GM19372 (cell line): ENCODE results near the gene KIAA1549.

Source experiments
- ATAC-seq: cut with Tn5 transposase; IDR thresholded peaks from one replicate; pipeline ENCODE4 v1.9.1; 2021; ENCODE audit warnings: mild to moderate bottlenecking, low read depth, moderate library complexity; ENCODE audit not compliant: unreplicated experiment

The KIAA1549 gene

DNA sequence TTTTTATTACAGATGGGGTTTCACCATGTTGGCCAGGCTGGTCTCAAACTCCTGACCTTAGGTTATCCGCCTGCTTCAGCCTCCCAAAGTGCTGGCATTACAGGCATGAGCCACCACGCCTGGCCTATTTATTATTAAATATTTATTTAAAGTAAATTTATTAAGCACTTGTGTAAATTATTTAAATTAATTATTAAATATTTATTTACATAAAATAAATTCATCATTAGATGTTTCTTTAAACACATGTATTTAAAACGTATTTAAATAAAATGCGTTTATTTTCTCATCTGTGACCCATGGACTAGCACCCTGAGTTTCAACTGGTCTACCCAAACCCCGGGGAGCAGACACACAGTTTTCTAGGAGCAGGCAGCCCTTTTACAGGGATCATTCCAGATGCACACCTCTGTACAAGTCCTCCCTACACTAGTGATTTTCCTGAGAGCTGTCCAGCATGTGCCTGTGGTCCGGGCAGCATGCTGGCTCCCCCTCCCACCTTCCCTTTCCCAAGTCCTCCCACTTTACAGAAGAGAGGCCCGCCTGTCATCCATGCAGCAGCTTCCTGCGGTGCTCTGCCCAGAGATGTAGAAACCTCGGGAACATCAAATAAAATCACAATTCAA, 94.0 kb downstream of the KIAA1549 start:
- ATAC-seq, result no peak

DNA sequence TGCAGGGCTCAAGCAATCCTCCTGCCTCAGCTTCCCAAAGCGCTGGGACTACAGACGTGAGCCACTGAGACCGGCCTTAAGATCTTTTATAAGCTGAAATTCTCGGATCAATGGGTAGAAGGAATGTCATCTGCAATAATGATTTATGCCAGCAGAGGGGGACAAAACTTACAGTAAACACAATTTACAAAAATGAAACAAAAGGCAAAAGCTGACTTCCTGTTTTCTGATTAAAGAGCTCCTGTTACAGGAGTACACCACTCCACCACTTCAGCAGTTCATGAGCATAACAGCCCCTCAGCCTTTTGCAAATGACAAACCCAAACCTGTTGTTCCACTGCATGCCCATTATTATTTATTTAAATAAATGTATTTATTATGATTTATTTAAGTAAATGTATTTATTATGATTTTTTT, 94.7 kb downstream of the KIAA1549 start:
- peak; percentile 82 for ATAC-seq

DNA sequence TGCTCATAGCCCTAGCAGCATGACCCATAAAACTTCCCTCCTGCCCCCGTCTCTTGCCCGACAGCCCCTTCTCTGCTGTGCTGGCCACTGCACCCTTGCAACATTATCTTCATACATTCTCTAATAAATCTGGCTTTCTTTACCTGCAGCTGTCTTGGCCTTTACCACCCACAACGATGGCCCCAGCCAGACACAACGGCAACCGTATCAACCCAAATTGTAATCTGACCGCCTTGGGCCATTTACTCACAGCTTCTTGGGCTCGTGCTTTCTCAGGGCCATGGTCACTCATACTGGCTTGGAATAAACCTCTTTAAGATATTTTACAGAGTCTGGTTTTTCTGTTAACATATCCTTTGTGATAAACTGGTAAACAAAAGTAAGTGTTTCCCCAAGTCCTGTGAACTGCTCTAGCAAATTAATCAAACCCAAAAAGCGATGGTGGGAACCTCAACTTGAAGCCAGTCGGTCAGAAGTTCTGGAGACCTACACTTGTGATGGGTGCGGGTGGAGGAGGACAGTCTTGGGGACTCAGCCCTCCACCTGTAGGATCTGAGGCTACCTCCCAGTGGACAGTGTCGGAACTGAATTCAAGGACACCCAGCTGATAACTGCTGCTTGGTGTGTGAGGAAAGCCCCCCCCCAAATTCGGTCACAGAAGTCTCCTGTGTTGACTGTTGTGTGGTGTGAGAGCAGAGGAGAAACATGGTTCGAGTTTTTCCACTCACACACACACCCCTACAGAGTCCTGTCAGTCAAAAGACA, 95.6 kb downstream of the KIAA1549 start:
- no peak for ATAC-seq

DNA sequence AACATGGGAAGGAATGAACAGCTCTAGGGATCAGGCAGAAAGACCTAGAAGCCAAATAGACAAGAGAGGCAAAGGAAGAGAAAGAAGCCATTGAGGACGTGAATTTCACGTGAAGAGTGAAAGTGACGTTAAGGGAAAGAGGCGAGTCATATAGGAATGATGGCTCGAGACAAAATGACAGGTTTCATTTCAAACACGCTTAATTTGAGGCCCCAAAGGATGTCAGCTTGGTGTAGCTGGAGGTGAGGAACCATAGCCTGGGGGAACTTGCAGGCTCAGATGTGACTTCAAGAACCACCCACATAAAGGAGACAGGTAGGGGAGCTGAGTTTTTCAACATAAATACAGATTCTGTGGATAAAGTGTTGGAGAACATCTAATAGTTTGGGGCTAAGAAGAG, 98.9 kb downstream of the KIAA1549 start:
- no peak for ATAC-seq

DNA sequence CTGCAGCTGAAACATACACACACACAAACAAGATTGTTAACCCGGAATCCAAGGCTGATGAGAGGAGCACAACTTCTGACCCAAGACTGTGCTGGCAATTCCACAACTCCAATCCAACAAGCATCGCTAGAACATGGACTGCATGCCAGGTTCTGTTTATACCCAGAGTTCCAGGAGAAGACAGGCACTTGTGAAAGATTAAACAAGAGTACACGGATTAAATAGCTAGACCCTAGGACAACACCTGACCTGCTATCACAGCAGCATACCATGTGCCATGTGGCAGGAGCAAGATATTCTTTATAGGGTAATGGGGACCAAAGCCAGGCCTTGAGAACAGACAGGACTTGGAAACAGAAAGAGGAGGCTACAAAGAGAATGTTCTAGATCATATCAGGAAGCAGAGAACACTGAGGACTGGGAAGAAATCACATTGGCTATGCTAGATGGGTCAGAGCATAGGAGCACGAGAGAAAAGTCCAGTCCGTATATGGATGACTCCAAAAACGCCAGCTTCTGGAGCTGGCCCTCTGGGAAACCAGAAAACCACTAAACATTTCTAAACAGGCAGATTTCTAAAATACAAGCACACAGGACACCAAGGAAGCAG, 99.5 kb downstream of the KIAA1549 start:
- ATAC-seq, result no peak

DNA sequence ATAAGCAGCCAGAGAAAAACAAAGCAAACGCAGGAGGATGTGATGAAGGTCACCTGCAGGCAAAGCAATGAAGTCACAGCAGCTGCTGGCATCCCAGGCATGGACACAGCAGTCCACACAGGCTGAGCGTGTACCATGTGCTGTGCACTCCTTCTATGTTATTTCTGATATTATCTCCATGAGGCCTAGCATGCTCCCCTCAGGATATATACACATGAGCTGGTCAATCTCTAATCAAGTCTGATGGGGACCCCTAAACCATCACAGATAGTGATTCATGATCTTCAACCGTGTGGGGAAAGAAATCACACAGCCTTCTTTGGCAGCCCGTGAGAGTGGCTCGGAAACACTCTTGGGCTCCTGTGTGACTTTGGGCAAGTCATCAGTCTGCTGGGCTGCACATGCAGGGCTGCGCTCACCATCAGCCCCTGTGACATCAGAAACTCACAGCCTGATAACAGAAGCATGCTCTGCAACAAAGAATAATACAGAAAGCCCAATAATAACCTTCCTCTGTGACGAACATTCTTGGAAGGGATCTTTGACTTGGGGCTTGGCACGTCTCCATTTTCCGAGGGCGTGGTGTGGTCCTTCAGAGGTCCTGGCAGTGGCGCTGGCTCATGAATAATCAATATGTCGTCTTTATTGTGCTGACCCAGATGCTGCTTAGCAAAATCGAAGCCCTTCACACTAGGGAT, 100.2 kb downstream of the KIAA1549 start:
- ATAC-seq, result no peak

DNA sequence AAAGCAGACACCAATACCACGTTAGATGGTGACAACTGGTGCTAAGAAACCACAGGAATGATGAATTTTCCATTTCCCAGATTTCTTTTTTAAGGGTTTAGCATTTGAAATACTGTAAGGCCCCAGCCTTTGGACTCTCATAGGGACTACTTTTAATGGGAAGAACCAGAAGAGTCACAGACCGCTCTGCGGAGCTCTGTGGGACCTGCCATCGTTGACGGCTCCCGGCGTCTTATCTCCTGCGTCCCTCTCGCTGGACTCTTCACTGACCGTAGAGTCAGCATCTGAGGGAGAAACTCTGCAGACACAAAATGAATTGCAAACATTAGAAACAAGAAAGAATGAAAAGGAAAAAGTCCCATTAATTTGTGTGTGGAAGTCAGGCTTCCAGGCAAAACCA, 101.8 kb downstream of the KIAA1549 start:
- ATAC-seq, result no peak

DNA sequence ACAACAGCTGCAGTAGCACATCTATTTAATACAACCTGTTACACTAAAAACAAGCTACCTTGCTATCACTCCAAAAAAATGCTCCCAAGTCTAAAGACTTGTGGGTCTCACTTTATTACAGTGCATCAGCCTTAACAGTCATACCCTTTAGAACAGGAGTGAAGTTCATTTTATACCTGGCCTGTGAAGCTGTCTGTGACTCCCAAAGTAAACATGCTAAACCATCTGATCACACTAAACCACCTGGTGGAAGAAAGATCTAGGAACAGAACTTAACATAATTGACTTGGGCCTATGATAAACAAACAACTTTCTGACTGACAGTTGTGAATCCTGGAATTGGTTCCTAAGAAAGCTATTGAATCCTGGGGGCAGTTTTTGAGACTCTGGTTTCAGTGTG, 102.3 kb downstream of the KIAA1549 start:
- ATAC-seq, result no peak

DNA sequence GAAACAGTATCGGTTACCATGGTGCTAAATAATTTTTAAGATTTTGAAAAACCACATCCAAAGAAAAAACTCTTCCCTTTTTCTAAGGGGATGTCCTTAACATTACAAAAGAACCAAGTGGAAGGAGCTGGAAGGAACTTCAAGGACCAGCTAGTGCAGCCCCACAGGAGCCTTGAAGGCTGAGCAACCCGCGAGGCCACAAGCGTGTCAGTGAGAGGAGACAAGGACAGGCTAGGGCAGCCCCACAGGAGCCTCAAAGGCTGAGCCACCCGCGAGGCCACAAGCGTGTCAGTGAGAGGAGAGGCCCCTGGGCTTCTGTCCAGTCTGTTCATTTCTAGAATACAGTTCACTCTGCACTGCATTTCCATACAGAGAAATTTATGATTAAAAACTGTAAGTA, 103.1 kb downstream of the KIAA1549 start:
- no peak for ATAC-seq

DNA sequence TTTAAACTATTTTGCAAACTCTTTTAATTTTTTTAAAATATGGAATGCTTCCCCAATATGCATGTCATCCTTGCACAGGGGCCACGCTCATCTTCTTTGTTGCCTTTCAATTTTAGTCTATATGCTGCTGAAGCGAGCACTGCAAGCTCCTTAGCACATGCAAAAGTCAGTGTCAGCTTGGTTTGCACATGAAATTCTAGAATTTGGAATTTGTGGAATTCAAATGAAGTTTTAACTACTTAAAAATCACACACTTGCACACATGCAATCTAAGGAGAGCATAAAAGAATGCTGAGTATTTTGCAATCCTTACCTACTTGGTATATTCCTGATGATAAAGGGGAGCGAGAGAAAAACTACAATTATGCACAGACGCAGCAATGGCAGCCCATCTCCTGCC, 104.9 kb downstream of the KIAA1549 start:
- ATAC-seq, result no peak

DNA sequence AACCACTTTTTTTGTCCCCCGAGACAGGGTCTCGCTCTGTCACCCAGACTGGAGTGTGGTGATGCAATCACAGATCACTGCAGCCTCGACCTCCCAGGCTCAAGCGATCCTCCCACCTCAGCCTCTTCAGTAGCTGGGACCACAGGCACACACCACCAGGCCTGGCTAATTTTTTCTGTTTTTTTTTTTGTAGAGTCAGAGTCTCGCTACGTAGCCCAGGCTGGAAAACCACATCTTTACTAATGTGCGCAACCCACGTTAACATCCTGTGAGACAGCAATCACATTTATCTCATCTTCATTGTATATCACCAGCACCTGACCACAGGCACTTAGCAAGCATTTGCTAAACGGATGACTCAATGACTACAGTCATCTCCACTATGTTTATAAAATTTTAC, 105.4 kb downstream of the KIAA1549 start:
- ATAC-seq, result no peak

DNA sequence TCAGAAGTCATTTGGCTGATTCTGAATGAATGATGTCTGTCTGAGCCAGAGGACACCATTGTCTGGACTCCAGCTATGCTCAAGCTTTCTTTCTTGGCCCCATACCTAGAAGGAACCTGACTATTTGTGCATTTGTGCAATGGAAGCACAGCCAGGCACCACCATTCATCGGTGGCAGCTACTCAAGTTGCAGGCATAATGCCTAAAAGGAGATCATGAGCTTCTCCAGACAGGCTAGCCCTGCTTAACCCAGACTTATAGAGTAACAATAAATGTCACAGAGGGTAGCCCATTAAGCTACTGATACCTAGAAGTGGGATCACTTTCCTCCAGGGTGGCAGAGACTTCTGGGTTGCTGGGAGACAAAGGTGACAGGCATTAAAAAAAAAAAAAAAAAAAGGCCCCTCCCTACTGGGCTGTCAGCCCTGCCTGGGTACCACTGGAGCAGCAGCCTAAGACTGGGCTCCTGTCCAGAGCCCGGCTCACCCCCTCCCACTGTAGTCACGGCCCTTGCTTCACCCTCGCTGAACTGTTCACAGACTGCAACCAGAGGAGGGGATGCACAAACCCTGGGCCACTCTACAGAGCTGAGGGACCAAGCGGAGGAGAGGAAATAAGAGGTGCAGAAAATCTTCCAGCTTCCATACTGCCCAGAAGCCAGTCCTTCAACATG, 107.8 kb downstream of the KIAA1549 start:
- ATAC-seq, result no peak

DNA sequence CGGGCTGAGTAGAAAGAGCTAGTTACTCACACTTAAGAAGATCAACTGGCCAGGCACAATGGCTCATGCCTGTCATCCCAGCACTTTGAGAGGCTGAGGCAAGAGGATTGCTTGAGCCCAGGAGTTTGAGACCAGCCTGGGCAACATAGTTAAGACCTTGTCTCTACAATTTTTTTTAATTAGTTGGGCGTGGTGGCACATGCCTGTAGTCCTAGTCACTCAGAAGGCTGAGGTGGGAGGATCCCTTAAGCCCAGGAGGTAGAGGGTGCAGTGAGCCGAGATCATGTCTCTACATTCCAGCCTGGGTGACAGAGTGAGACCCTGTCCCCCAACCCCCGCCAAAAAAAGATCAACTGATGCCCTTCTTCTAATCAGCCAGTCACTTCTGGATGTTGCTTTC, 108.6 kb downstream of the KIAA1549 start:
- no peak for ATAC-seq

DNA sequence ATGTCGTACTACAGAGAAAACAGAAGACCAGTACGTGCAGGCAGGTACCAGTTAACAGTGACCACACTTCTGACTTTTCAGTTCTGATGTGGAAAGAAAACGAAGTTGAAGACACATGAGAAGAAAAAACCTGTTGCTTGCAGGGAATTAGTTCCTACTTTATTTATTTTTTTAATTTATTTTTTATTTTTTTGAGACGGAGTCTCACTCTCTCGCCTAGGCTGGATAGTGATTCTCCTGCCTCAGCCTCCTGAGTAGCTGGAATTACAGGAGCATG, 109.4 kb downstream of the KIAA1549 start:
- ATAC-seq, result no peak

DNA sequence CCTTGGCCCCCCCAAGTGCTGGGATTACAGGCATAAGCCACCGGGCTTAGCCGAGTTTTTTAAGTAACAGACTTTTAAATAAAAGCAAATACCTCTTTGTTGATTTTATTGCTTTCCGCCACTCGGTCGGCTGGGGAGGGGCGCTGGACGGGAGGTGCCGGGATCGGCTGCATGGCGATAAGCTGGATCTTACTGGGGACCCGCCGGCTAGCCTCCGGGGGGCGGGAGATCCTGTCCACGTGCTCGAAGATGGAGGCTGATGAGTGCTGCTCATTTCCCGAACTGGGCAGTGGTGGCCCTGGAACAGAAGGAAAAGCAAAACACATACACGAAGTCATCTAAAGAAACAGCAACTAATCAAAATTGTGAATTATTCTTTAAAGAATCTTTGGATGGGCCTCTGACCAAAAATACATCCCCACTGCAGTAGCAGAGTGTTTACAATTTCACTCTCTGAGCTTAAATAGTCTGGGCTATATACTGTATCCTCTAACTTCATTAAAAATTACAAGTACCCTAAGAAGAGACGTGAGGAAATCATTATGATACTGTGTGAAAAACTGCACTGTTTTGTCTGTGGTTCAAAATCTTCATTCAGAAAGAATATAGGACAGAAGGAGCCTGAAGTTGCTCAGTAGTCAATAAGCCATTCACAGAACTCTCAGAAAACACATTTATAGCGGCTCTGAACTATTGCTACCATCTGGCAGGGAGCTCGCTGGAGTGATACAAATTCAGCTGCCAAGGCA, 110.0 kb downstream of the KIAA1549 start:
- ATAC-seq, result no peak

DNA sequence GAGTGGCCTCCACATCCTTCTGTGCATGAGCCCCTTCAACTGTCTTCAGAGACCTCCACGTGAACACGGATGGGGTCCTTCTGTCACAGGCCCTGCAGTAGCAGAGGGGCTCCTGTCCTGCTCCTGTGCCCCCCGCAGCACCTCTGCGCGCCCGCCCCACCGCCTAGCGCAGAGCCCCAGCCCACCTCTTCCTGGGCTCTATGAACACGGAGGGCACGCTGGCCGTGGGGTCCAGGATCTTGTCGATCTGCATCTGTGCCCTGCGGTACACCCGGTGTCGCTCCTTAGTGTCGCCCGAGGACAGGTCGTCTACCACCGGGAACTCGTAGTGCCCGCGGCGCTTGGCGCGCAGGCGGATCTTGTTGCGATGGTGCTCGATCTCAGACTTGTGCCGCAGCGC, 111.8 kb downstream of the KIAA1549 start:
- no peak for ATAC-seq

DNA sequence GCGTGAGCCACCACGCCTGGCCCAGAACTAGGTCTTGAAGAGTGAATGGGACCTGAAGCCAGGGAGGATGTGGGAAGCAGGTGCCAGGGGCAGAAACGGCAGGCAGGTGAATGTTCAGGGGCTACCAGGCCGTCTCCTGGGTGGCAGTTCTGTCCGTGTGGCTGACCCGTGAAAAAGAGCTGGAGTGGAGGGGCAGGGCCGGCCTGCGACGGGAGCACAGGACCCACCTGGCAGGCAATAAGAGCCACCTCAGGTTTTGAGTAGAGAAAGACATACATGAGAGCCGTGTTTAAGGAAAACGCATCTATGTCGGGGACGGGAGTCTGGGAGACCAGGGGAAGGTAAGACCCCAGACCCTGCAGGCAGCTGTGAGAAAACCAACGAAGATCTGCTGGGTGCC, 112.5 kb downstream of the KIAA1549 start:
- no peak for ATAC-seq

DNA sequence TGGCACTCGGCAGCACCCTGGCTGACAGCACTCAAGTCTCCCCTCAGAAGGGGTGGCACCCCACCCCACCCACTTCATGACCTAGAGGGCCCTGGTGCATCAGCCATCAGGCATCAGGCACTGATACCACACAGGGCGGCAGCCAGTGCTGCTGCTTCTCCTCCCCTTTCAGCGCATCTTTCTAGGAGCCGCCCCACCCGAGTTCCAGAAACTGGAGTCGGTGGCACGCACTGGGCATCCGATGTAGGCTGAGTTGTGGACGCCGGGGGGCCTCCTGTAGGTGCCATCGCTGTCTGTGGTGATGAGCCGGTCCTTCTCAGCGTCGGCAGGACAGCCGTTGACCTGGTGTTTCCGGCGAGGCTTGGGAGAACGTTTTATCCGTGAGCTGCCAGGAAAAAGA, 113.4 kb downstream of the KIAA1549 start:
- no peak for ATAC-seq

DNA sequence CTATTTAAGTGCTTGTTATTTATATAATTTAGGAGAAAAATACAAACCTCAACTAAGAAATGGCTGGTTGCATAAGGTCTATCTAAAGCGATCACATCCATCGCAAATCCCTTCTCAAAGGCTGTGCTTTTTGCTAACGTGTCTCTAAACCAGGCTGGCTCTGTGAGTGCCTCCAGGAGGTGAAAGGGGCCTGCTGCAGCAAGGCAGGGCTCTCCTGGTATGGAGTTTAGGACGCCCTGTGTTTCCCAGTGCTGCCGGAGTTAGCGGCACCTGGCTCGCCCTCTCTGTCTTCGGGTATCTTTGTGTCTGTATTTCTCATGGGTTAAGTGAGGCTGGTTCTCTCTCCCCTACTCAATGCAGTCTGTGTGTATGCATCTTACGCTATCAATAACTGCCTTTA, 114.8 kb downstream of the KIAA1549 start:
- no peak for ATAC-seq

DNA sequence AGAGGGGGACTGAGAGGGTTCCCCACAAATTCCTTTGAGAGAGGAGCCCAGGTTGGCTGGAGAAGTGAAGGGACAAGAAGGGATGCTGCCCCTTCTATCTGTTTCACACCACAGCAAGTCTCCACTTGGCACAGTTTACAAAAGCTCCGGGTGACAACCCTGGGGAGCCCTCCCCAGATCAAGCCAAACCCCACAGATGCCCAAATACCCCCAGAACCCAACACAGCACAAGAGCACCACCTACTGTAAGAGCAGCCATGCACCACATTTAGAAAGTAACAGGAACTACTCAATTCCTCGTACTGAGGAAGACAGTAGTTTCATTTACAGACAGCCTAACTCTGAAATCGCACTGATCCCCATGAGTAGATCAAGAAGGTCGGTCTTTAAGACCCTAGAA, 115.3 kb downstream of the KIAA1549 start:
- no peak for ATAC-seq
